ENCODE results near the gene PLEKHH1.

Gene PLEKHH1

DNA sequence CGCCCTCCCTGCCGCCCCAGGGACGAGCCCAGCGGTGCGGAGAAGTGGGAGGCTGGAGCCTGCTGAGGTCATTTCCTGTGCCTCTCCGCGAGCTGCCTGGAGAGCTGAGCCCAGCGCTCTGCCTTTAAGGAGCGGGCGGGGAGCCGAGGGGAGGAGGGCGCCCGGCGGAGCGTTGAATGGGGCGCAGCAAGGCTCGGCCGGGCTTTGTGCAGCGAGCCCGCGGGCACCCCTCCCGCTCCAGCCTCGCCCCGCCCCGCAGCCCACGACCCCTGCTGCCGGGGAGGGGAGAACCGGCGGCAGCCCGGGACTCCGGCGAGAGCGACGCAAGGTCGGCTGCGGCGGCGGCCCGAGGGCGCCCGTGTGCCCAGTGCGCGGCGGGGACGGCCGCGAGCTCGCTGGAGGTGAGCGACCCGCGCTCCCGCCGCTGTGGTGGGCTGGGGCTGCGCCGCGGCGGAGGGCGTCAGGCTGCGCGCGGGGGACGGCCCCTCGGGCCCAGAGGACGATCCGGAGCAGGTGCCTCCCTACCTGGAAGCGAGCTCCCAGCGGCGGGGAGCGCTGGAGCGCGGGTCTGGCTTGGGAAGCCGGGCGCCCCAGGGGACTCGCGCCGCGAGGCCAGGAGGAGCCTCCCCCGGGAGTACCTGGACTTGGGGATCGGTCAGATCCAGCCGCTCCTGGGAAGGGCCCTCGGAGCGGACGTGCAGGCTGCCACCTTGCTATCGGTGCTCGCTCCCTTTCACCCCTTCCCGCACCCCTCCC, at the start of gene PLEKHH1:
PLEKHH1 (plus strand) TSS at position 293 of the 756 bp plus-strand sequence. CDS start 8,578 bp downstream, outside the sequence.
- TF ChIP-seq CTCF (IDR thresholded peaks at IDR 0.05; ENCODE audit: low read depth, low read length, missing control alignments) = no peak
- H3K4me3 ChIP-seq (ENCODE audit: low read depth, low read length) = peak within 1 kb of the TSS; percentile 57
- no peak for DNase-seq (ENCODE audit: low read depth)
- in situ Hi-C loops (cut with HindIII; ENCODE audit: low sequenced_read_pairs) = no loop called here

DNA sequence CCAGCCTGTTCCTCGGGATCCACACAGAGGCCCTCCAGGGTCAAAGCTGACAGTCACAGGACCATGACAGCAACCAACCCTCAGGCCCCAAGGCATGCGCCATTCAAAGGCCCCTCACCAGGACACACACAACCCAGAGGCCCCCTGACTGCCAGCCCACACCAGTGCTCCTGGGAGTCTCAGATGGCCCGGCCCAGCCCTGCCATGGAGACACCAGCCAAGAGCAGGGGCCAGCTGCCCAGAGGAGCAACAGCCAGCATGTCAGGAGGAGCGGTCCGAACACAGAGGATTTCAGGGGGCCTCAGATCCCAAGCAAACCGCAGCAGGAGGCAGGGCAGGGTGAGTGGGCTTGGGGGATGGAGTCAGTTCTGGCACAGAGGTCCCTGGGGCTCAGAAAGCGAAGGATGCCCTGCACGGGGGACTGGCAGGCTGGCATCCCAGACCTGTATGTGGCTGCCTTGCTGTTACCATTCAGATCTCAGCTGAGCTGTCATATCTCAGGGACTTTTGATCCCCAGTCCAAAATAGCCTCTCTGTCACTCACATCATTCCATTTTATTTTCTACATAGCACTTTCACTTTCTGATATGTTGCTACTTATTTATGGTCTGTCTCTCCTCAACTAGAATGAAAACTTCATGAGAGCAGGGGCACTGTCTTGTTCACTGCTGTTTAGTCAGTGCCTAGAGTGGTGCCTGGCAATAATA, 49.4 kb upstream of the PLEKHH1 start:
- no peak overlapping the region for H3K4me3 ChIP-seq (ENCODE audit: low read depth, low read length)
- no peak for DNase-seq (ENCODE audit: low read depth)
- TF ChIP-seq CTCF (IDR thresholded peaks at IDR 0.05; ENCODE audit: low read depth, low read length, missing control alignments) = no peak
- in situ Hi-C loops (cut with HindIII; ENCODE audit: low sequenced_read_pairs) = no loop called here

DNA sequence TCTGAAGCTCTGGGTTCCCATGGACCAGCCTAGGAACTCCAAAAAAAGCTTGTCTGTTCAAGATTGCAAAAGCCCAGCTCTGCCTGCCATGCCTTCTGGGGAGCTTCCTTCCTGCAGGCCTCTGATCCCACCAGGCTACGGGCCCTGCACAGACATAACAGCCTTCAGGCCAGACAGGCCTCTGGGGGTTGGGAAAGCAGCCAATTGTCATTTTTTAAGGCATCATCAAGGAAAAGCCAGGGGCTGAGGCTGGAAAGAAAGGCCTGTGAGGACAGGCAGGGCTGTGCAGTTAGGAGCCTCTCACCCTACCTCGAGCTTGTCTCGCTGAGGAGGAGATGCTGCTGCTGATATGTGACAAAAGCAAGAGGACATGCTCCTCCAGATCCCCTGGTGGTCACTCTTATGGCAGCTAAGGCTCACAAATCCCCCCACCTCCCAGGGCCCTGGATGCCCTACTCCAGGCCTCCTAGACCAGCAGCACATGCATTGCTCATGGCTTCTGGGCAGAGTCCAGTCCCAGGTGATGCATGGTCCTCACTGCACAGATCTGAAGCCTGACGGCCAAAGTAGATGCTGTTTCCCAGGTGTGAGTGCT, 47.5 kb upstream of the PLEKHH1 start:
- no peak for TF ChIP-seq CTCF (IDR thresholded peaks at IDR 0.05; ENCODE audit: low read depth, low read length, missing control alignments)
- no peak for DNase-seq (ENCODE audit: low read depth)
- H3K4me3 ChIP-seq (ENCODE audit: low read depth, low read length) = no peak overlapping the region
- in situ Hi-C loops (cut with HindIII; ENCODE audit: low sequenced_read_pairs) = no loop called here

DNA sequence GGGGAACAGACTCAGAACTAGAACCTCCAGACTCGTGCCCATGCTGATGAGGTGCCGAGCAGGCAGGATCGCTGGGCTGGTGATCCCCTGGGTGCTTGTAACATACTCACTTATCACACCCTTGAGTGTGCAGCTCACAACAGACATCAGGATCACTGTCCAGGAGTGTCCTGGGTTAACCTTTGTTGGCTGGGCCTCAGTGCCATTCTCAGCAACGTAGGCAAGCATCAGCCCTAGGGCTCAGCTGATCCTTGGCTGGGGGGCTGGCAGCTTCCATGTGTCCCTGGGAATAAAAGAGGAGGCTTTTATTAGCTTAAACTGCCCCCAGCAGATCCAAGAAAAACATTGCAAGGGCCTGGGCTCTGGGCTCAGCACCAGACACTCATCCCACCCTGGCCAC, 46.2 kb upstream of the PLEKHH1 start:
- no peak for DNase-seq (ENCODE audit: low read depth)
- in situ Hi-C loops (cut with HindIII; ENCODE audit: low sequenced_read_pairs) = no loop called here
- H3K4me3 ChIP-seq (ENCODE audit: low read depth, low read length) = no peak overlapping the region
- no peak for TF ChIP-seq CTCF (IDR thresholded peaks at IDR 0.05; ENCODE audit: low read depth, low read length, missing control alignments)

- no peak for TF ChIP-seq CTCF (IDR thresholded peaks at IDR 0.05; ENCODE audit: low read depth, low read length, missing control alignments)
- H3K4me3 ChIP-seq (ENCODE audit: low read depth, low read length) = no peak overlapping the region
- DNase-seq (ENCODE audit: low read depth) = no peak
- in situ Hi-C loops (cut with HindIII; ENCODE audit: low sequenced_read_pairs) = no loop called here
Observed at GRCh38 chr14:67487332-67487731, 45.8 kb upstream of the PLEKHH1 start.

- no peak within 1 kb of the TSS for H3K4me3 ChIP-seq (ENCODE audit: low read depth, low read length)
- no peak for DNase-seq (ENCODE audit: low read depth)
Observed at GRCh38 chr14:67487937-67488893, 44.9 kb upstream of the PLEKHH1 start, which contains the start of gene TMEM229B. Gene TMEM229B (minus strand): TSS chr14:67488721. CDS start chr14:67473923, 14,798 bp downstream.

More at GRCh38 chr14:67487937-67488893, 44.9 kb upstream of the PLEKHH1 start, which contains the start of gene TMEM229B:
- TF ChIP-seq CTCF (IDR thresholded peaks at IDR 0.05; ENCODE audit: low read depth, low read length, missing control alignments) = no peak
- in situ Hi-C loops (cut with HindIII; ENCODE audit: low sequenced_read_pairs) = no loop called here

Measured in astrocyte of the cerebellum (primary cell).